Ovary (tissue), 10 donors: ENCODE measurements around the gene PARD3B. TPM values are rescaled to one million over a fixed set of nuclear protein-coding genes. Genes with fewer than 3 reads are reported as not detected.

Source experiments
- DNase-seq, 5 donors: peaks; one replicate each; pipeline ENCODE4 v3.0.0-alpha.2; 2019 to 2020
- H3K27ac ChIP-seq, 2 donors: fragments of 200-600 bp; one replicate each; pipeline versions ENCODE4 v1.5.1 to v1.8.0; 2019 to 2022
- H3K27me3 ChIP-seq: fragments of 200-600 bp; one replicate; pipeline ENCODE4 v1.8.0; 2022
- H3K36me3 ChIP-seq: fragments of 200-600 bp; sonication (generic); one replicate; pipeline ENCODE4 v1.5.1; 2019
- H3K4me1 ChIP-seq: one replicate; pipeline ENCODE4 v1.8.1; 2013; ENCODE audit warnings: mild to moderate bottlenecking, moderate library complexity; ENCODE audit not compliant: insufficient read depth
- H3K4me3 ChIP-seq: fragments of 200-600 bp; sonication (generic); one replicate; pipeline ENCODE4 v1.5.1; 2017
- H3K9me3 ChIP-seq, 2 donors: fragments of 200-600 bp in 1 of 2; sonication (generic) in 1 of 2; one replicate each; pipeline versions ENCODE4 v1.5.1 to v1.8.1; 2013 to 2019; ENCODE audit warnings: mild to moderate bottlenecking in 1 of 2, moderate library complexity in 1 of 2
- CTCF ChIP-seq, 3 donors: fragments of 450-650 bp in 2 of 3; fragments of 200-600 bp in 1 of 3; IDR thresholded peaks; one replicate each; pipeline versions ENCODE4 v1.5.1 to v1.8.0; 2016 to 2022; ENCODE audit warnings: antibody characterized with exemption in 3 of 3, mild to moderate bottlenecking in 1 of 3
- EP300 ChIP-seq: sonication (generic); formaldehyde crosslinking; IDR thresholded peaks from one replicate; pipeline ENCODE4 v1.6.1; 2017; ENCODE audit warnings: antibody characterized with exemption
- POLR2A ChIP-seq: fragments of 450-650 bp; IDR thresholded peaks from one replicate; pipeline ENCODE4 v1.6.1; 2017; ENCODE audit warnings: antibody characterized with exemption, mild to moderate bottlenecking, moderate library complexity
- WGBS, 3 donors: extraction: QIAGEN DNeasy Blood & Tissue Kit in 1 of 3; methylation state at CpG; one replicate each; pipeline versions ENCODE4 v1.1.5 to v1.1.7; 2013 to 2017; 5-methylcytosine and 5-hydroxymethylcytosine counted together
- intact Hi-C, 4 donors: fragments of 100-400 bp; cut with DNase I; formaldehyde crosslinking; loops; one replicate each; pipeline versions ENCODE4 v1.11.0 to v1.15.1; 2022 to 2023
- long read RNA-seq, 3 donors: library from polyadenylated mRNA in 2 of 3; unstranded in 2 of 3; transcript quantifications; one replicate each; pipeline ENCODE4 v2.0.0 and lab custom pipeline, GENCODE V29; 2021 to 2026
- polyA plus RNA-seq, 2 donors: library from polyadenylated mRNA; stranded (reverse); fragments of 200-250 nt in 1 of 2; fragments of 350-450 nt in 1 of 2; fragmentation: Illumina TruSeq in 1 of 2; extraction: RNeasy Lipid Tissue Mini Kit (QIAGEN cat#74804) in 1 of 2; gene quantifications; one replicate each; pipeline ENCODE4 v1.2.3, GENCODE V29; 2013 to 2014
- total RNA-seq, 7 donors: library from RNA; depleted of rRNA in 2 of 7; stranded (reverse); fragments of >200 nt in 2 of 7; fragmentation: NEBNext Ultra II Directional in 3 of 7; extraction: Animal tissue kit (Norgen Biotek cat#: 25700) in 3 of 7; gene quantifications; one replicate each; pipeline versions ENCODE4 v1.1.0 to v1.2.4, GENCODE V29; 2016 to 2023
- donor health status: DM: no; HTN: no; CAD: no; lungs with moderate emphysema.
- donor health status: DM: no; HTN: no; CAD: no.
- donor health status: Bipolar disorder and iron deficiency.
- donor health status: DM: yes; HTN: yes; CAD: no.
- donor health status: DM: no; HTN: no; CAD: no.
- donor health status: DM: yes; HTN: yes; CAD: no.

The PARD3B gene
- total RNA-seq (10 to 100 TPM; 21.4 to 46.6 (median 29.7) TPM), polyA plus RNA-seq (10 to 100 TPM in 1 of 2 donors, 1 to 10 TPM in 1; 8.2 to 16.7 TPM)
- long read RNA-seq, donor 1, partial matches to known transcripts = 9 of 28 reads
- long read RNA-seq, donor 1, other reads (novel, unspliced or antisense) = 19 of 28 reads
- long read RNA-seq, donor 2 = 0 reads
- long read RNA-seq, donor 3, partial matches to known transcripts = 4 of 11 reads
- long read RNA-seq, donor 3, other reads (novel, unspliced or antisense) = 7 of 11 reads

GRCh38 chr2:204544961-204545860 lies at the start of gene PARD3B:
PARD3B (plus strand) TSS chr2:204545475; CDS start chr2:204546000, 525 bp downstream.
- no peaks in the 10 kb centered on the region for H3K27me3 ChIP-seq
- intact Hi-C loops = loop anchor here in 1 of 4 donors (5.0 to 10.0 kb wide), 2 partner anchors 57 to 140 kb away; no protein-coding TSS in a partner anchor
- H3K4me3 ChIP-seq = peak within 1 kb of the TSS; percentile 83
- peak; percentile 54 to 77 (median 65) for DNase-seq
- no peaks in the 10 kb centered on the region for H3K9me3 ChIP-seq
- peaks cover 3% of the 10 kb centered on the region for H3K4me1 ChIP-seq
- H3K36me3 ChIP-seq = no peaks in the 10 kb centered on the region
- peak within 1 kb of the TSS; percentile 88 to 89 for H3K27ac ChIP-seq
- TF ChIP-seq EP300 (no peak), POLR2A (no peak), CTCF (IDR thresholded peaks at IDR 0.05) (no peak)
- WGBS, 3 donors = 0 to 1% (median 1%) methylated on average over 44 to 81 of the region's 82 CpGs

- H3K4me1 ChIP-seq = no peaks in the 10 kb centered on the region
- H3K27me3 ChIP-seq = no peaks in the 10 kb centered on the region
- H3K36me3 ChIP-seq = no peaks in the 10 kb centered on the region
- H3K27ac ChIP-seq = no peak overlapping the region
- WGBS, 3 donors = 97 to 98% (median 97%) methylated on average over 4 of the region's 4 CpGs
- H3K9me3 ChIP-seq = no peaks in the 10 kb centered on the region
- DNase-seq = no peak
- no peak for TF ChIP-seq POLR2A
- TF ChIP-seq EP300 = no peak
- TF ChIP-seq CTCF (IDR thresholded peaks at IDR 0.05) = no peak
- H3K4me3 ChIP-seq = no peak overlapping the region
- intact Hi-C loops = no loop called here
Measured at GRCh38 chr2:204496779-204497178, 48.5 kb upstream of the PARD3B start.

- Histone ChIP-seq H3K4me1 (no peaks in the 10 kb centered on the region), H3K27me3 (no peaks in the 10 kb centered on the region), H3K9me3 (no peaks in the 10 kb centered on the region), H3K36me3 (no peaks in the 10 kb centered on the region), H3K4me3 (no peak overlapping the region), H3K27ac (no peak overlapping the region)
- DNase-seq = no peak
- intact Hi-C loops = no loop called here
- TF ChIP-seq EP300 (no peak), CTCF (IDR thresholded peaks at IDR 0.05) (no peak), POLR2A (no peak)
- 87 to 95% (median 90%) methylated on average over 1 of the region's 1 CpG for WGBS, 3 donors
Measured at GRCh38 chr2:204497855-204498254, 47.4 kb upstream of the PARD3B start.

- Histone ChIP-seq H3K27me3 (no peaks in the 10 kb centered on the region), H3K4me1 (no peaks in the 10 kb centered on the region), H3K36me3 (no peaks in the 10 kb centered on the region), H3K4me3 (no peak overlapping the region), H3K9me3 (no peaks in the 10 kb centered on the region), H3K27ac (no peak overlapping the region)
- TF ChIP-seq CTCF (IDR thresholded peaks at IDR 0.05) (no peak), POLR2A (no peak), EP300 (no peak)
- no peak for DNase-seq
- 91 to 96% (median 95%) methylated on average over 3 of the region's 3 CpGs for WGBS, 3 donors
- intact Hi-C loops = no loop called here
Measured at GRCh38 chr2:204498291-204498690, 47.0 kb upstream of the PARD3B start.
